Stimulated activated CD8-positive, alpha-beta memory T cell treated with anti-CD3 and anti-CD28 coated beads, Interleukin-4, amount 100 ng/mL, for 1 hour (primary cell): Measurements from ENCODE around the gene SMARCC2.
A peak's percentile ranks its signal among the peaks of the same experiment; 100 is the strongest.

Experiments used
- DNase-seq, 2 donors: peaks; one replicate each; pipeline ENCODE4 v3.0.0-alpha.2; 2020; ENCODE audit warnings: low read depth in 2 of 2, low spot score in 1 of 2

Gene SMARCC2

GRCh38 chr12:56189099-56189917 is at the start of gene SMARCC2:
SMARCC2 (minus strand) TSS chr12:56189483; CDS start chr12:56189461, 22 bp downstream.
- peak; percentile 56 to 68 for DNase-seq

GRCh38 chr12:56237552-56237951 is 48.3 kb upstream of the SMARCC2 start:
- DNase-seq: no peak

- no peak for DNase-seq
Observed at GRCh38 chr12:56236985-56237384, 47.7 kb upstream of the SMARCC2 start.

GRCh38 chr12:56236091-56236490 is 46.8 kb upstream of the SMARCC2 start:
- DNase-seq: no peak

GRCh38 chr12:56234746-56235436 is 45.6 kb upstream of the SMARCC2 start:
- no peak for DNase-seq

- no peak for DNase-seq
Observed at GRCh38 chr12:56231184-56231582, 41.9 kb upstream of the SMARCC2 start.

- no peak for DNase-seq
Observed at GRCh38 chr12:56230432-56231183, 41.3 kb upstream of the SMARCC2 start.

- DNase-seq: no peak
Observed at GRCh38 chr12:56229916-56230431, 40.7 kb upstream of the SMARCC2 start, which contains the start of gene SLC39A5. SLC39A5 (plus strand) TSS chr12:56230051; CDS start chr12:56231275, 1,224 bp downstream.

GRCh38 chr12:56229082-56229481 is 39.8 kb upstream of the SMARCC2 start:
- DNase-seq: no peak

- DNase-seq: no peak
Observed at GRCh38 chr12:56224954-56225353, 35.7 kb upstream of the SMARCC2 start.

GRCh38 chr12:56224102-56224701 is 34.9 kb upstream of the SMARCC2 start, which contains the start of gene NABP2:
NABP2 (plus strand) TSS chr12:56224342; CDS start chr12:56224857, 515 bp downstream.
- DNase-seq: peak; percentile 67 to 83

- DNase-seq: no peak
Observed at GRCh38 chr12:56223571-56224101, 34.4 kb upstream of the SMARCC2 start.

GRCh38 chr12:56222531-56222895 is 33.2 kb upstream of the SMARCC2 start:
- DNase-seq: no peak

- DNase-seq: peak; percentile 86
Observed at GRCh38 chr12:56221757-56222530, 32.7 kb upstream of the SMARCC2 start, which contains the start of gene RNF41. RNF41 (minus strand) TSS chr12:56221922; CDS start chr12:56214047, 7,875 bp downstream.

- no peak for DNase-seq
Observed at GRCh38 chr12:56221232-56221756, 32.0 kb upstream of the SMARCC2 start.

- DNase-seq: no peak
Observed at GRCh38 chr12:56220611-56221231, 31.4 kb upstream of the SMARCC2 start.

- DNase-seq: no peak
Observed at GRCh38 chr12:56219840-56220239, 30.6 kb upstream of the SMARCC2 start.

- DNase-seq: no peak
Observed at GRCh38 chr12:56216461-56216860, 27.2 kb upstream of the SMARCC2 start.

GRCh38 chr12:56213878-56214277 is 24.6 kb upstream of the SMARCC2 start:
- no peak for DNase-seq
